ENCODE measurements around the gene SLC7A14. TPM values are rescaled to one million over a fixed set of nuclear protein-coding genes. Genes with fewer than 3 reads are reported as not detected.

Gene SLC7A14
- total and polyA plus RNA-seq, 2 of the 13 experiments (the other 11 are each of a cell fraction or from before 2014, with no cell fraction given), result not detected

GRCh38 chr3:170458285-170458684 is 127.6 kb downstream of the SLC7A14 start (continued):
- TF ChIP-seq ZNF441 (CRISPR knock-in tag; IDR thresholded peaks at IDR 0.05; ENCODE audit: borderline replicate concordance), result no peak

GRCh38 chr3:170454509-170454908 is 131.4 kb downstream of the SLC7A14 start:
- WGBS (ENCODE audit: low lambda C conversion rate), result 30% methylated on average over 6 of the region's 6 CpGs
- Histone ChIP-seq H3K9ac (ENCODE audit: insufficient read depth, low read depth, low read length) (no peak overlapping the region), H3K27ac (ENCODE audit: extremely low read length, insufficient read depth, low read length) (no peak overlapping the region), H3K9me3 (ENCODE audit: low read length) (no peaks in the 10 kb centered on the region), H3K79me2 (ENCODE audit: insufficient read depth, low read length) (no peaks in the 10 kb centered on the region), H3K27me3 (ENCODE audit: control insufficient read depth in 1 of 2, insufficient read depth in 2 of 2, low read length in 2 of 2) (no peaks in the 10 kb centered on the region), H3K4me2 (ENCODE audit: low read depth, low read length) (no peak overlapping the region), H3K36me3 (replicated peaks in 1 of 2; ENCODE audit: control insufficient read depth in 1 of 2, insufficient read depth in 2 of 2, low read length in 2 of 2) (no peaks in the 10 kb centered on the region), H2AFZ (ENCODE audit: low read length) (no peak overlapping the region), H4K20me1 (ENCODE audit: insufficient read depth, low read length) (no peaks in the 10 kb centered on the region), H3K4me1 (ENCODE audit: insufficient read depth, low read length) (no peaks in the 10 kb centered on the region), H3K4me3 (replicated peaks in 1 of 3; ENCODE audit: insufficient read depth in 1 of 3, low read depth in 2 of 3, low read length in 3 of 3) (no peak overlapping the region)
- intact Hi-C loops (cut with micrococcal nuclease; ENCODE audit: unreplicated experiment) (no loop called here), in situ Hi-C loops (cut with HindIII; ENCODE audit: extremely low pct_ligation_motif_present, low pct_unique_long_range_greater_than_20kb) (no loop called here)
- TF ChIP-seq MEF2D (CRISPR knock-in tag; IDR thresholded peaks at IDR 0.05), result no peak
- no peak for TF ChIP-seq ZSCAN31 (CRISPR knock-in tag; IDR thresholded peaks at IDR 0.05; ENCODE audit: low read depth)
- no peak for TF ChIP-seq TP53 (CRISPR knock-in tag; conservative IDR thresholded peaks at IDR 0.05)
- no peak for TF ChIP-seq HMGXB3 (CRISPR knock-in tag; IDR thresholded peaks at IDR 0.05; ENCODE audit: borderline replicate concordance)
- TF ChIP-seq, protein P1, sequence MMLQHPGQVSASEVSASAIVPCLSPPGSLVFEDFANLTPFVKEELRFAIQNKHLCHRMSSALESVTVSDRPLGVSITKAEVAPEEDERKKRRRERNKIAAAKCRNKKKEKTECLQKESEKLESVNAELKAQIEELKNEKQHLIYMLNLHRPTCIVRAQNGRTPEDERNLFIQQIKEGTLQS (CRISPR knock-in tag; IDR thresholded peaks at IDR 0.05), result no peak
- TF ChIP-seq MYC (CRISPR knock-in tag; IDR thresholded peaks at IDR 0.05; ENCODE audit: borderline replicate concordance), result no peak
- no peak for TF ChIP-seq ZNF367 (CRISPR knock-in tag; IDR thresholded peaks at IDR 0.05; ENCODE audit: borderline replicate concordance)
- no peak for TF ChIP-seq TGIF2 (CRISPR knock-in tag; IDR thresholded peaks at IDR 0.05)
- TF ChIP-seq POLR2G (IDR thresholded peaks at IDR 0.05; ENCODE audit: low read depth, low read length), result no peak
- TF ChIP-seq ZNF770 (CRISPR knock-in tag; IDR thresholded peaks at IDR 0.05), result no peak
- no peak for TF ChIP-seq ARHGAP35 (CRISPR knock-in tag; IDR thresholded peaks at IDR 0.05; ENCODE audit: borderline replicate concordance)
- no peak for TF ChIP-seq ZNF441 (CRISPR knock-in tag; IDR thresholded peaks at IDR 0.05; ENCODE audit: borderline replicate concordance)
- no peak for TF ChIP-seq RARA (CRISPR knock-in tag; IDR thresholded peaks at IDR 0.05)
- no peak for TF ChIP-seq MLLT10 (CRISPR knock-in tag; IDR thresholded peaks at IDR 0.05)
- TF ChIP-seq NFATC3 (CRISPR knock-in tag; IDR thresholded peaks at IDR 0.05), result no peak
- TF ChIP-seq ZNF839 (CRISPR knock-in tag; IDR thresholded peaks at IDR 0.05; ENCODE audit: borderline replicate concordance), result no peak
- no peak for TF ChIP-seq ZNF292 (CRISPR knock-in tag; IDR thresholded peaks at IDR 0.05; ENCODE audit: borderline replicate concordance, low read depth)
- ChIA-PET CTCF (ENCODE audit: low intra/inter-chr PET ratio, low total read pairs) (no interaction called here), POLR2A (no interaction called here)
- no peak for DNase-seq (ENCODE audit: low spot score)
- no peak for ATAC-seq
- BruUV-seq (replicated peaks), result no TSS peak
- no peak for FAIRE-seq
